HepG2 (cell line): Measurements from ENCODE around the gene HSPA1B. TPM values are rescaled to one million over a fixed set of nuclear protein-coding genes. Genes with fewer than 3 reads are reported as not detected.
A peak's percentile ranks its signal among the peaks of the same experiment; 100 is the strongest.

ENCODE experiments used
- ARID5B ChIP-seq: IDR thresholded peaks from 2 replicates; pipeline ENCODE4 v1.4.0; 2020; ENCODE audit warnings: mild to moderate bottlenecking, missing genetic modification reagents
- ATM ChIP-seq: fragments of 450-650 bp; IDR thresholded peaks from 2 replicates; pipeline ENCODE4 v1.7.1; 2017; ENCODE audit warnings: mild to moderate bottlenecking, borderline replicate concordance
- CCDC6 ChIP-seq: sonication (generic); formaldehyde crosslinking; IDR thresholded peaks from 2 replicates; pipeline ENCODE4 v1.8.1; 2022; ENCODE audit warnings: mild to moderate bottlenecking, missing genetic modification reagents, moderate library complexity
- CENPBD1 ChIP-seq: sonication (generic); formaldehyde crosslinking; IDR thresholded peaks from 2 replicates; pipeline ENCODE4 v1.8.0; 2022; ENCODE audit warnings: missing genetic modification reagents, low read depth, mild to moderate bottlenecking, borderline replicate concordance
- MNT ChIP-seq: fragments of 450-650 bp; IDR thresholded peaks from 2 replicates; pipeline ENCODE4 v1.6.1; 2016
- NAIF1 ChIP-seq: sonication (generic); formaldehyde crosslinking; IDR thresholded peaks from 2 replicates; pipeline ENCODE4 v1.5.0; 2020; ENCODE audit warnings: mild to moderate bottlenecking, missing genetic modification reagents, borderline replicate concordance
- POLR2G ChIP-seq: fragments of 200-400 bp; formaldehyde crosslinking; IDR thresholded peaks from 2 replicates; pipeline ENCODE4 v1.6.1; 2018; ENCODE audit warnings: mild to moderate bottlenecking, low read depth, low read length, moderate library complexity
- PRPF4 ChIP-seq: fragments of 200-400 bp; formaldehyde crosslinking; IDR thresholded peaks from 2 replicates; pipeline ENCODE4 v1.6.1; 2016; ENCODE audit warnings: low read length, low read depth; ENCODE audit not compliant: poor library complexity, severe bottlenecking
- RFX3 ChIP-seq: IDR thresholded peaks from 2 replicates; pipeline ENCODE4 v1.6.1; 2016; ENCODE audit warnings: missing biosample characterization, missing genetic modification reagents
- STAG1 ChIP-seq: sonication (generic); formaldehyde crosslinking; IDR thresholded peaks from 2 replicates; pipeline ENCODE4 v1.4.0; 2020; ENCODE audit warnings: missing genetic modification reagents
- THAP8 ChIP-seq: sonication (generic); formaldehyde crosslinking; IDR thresholded peaks from 2 replicates; pipeline ENCODE4 v1.5.1; 2020; ENCODE audit warnings: missing genetic modification reagents, mild to moderate bottlenecking, borderline replicate concordance
- TRAFD1 ChIP-seq: sonication (generic); formaldehyde crosslinking; IDR thresholded peaks from 2 replicates; pipeline ENCODE4 v1.5.1; 2020; ENCODE audit warnings: missing genetic modification reagents, mild to moderate bottlenecking, borderline replicate concordance
- ZNF12 ChIP-seq: sonication (generic); formaldehyde crosslinking; IDR thresholded peaks from 2 replicates; pipeline ENCODE4 v1.5.0; 2020; ENCODE audit warnings: missing genetic modification reagents
- ZNF124 ChIP-seq: sonication (generic); formaldehyde crosslinking; IDR thresholded peaks from 2 replicates; pipeline ENCODE4 v1.4.0; 2020; ENCODE audit warnings: missing genetic modification reagents
- ZNF17 ChIP-seq: sonication (generic); formaldehyde crosslinking; IDR thresholded peaks from 2 replicates; pipeline ENCODE4 v1.5.0; 2020; ENCODE audit warnings: mild to moderate bottlenecking, missing genetic modification reagents
- ZNF24 ChIP-seq: fragments of 450-650 bp; IDR thresholded peaks from 2 replicates; pipeline ENCODE4 v1.6.1; 2017; ENCODE audit warnings: antibody characterized with exemption, mild to moderate bottlenecking
- ZNF33B ChIP-seq: sonication (generic); formaldehyde crosslinking; IDR thresholded peaks from 2 replicates; pipeline ENCODE4 v1.5.1; 2020; ENCODE audit warnings: mild to moderate bottlenecking, missing genetic modification reagents
- ZNF343 ChIP-seq: sonication (generic); formaldehyde crosslinking; IDR thresholded peaks from 2 replicates; pipeline ENCODE4 v1.4.0; 2020; ENCODE audit warnings: mild to moderate bottlenecking, missing genetic modification reagents
- ZNF660 ChIP-seq: sonication (generic); formaldehyde crosslinking; IDR thresholded peaks from 2 replicates; pipeline ENCODE4 v1.5.1; 2020; ENCODE audit warnings: mild to moderate bottlenecking, low read depth, missing genetic modification reagents, borderline replicate concordance
- ZNF737 ChIP-seq: sonication (generic); formaldehyde crosslinking; IDR thresholded peaks from 2 replicates; pipeline ENCODE4 v1.5.0; 2020; ENCODE audit warnings: missing genetic modification reagents, mild to moderate bottlenecking, borderline replicate concordance
- ZNF747 ChIP-seq: sonication (generic); formaldehyde crosslinking; IDR thresholded peaks from 2 replicates; pipeline ENCODE4 v1.8.1; 2023; ENCODE audit warnings: missing genetic modification reagents, mild to moderate bottlenecking, borderline replicate concordance
- ZSCAN9 ChIP-seq: IDR thresholded peaks from 2 replicates; pipeline ENCODE4 v1.6.1; 2016; ENCODE audit warnings: borderline replicate concordance
- polyA plus RNA-seq, 8 experiments: library from polyadenylated mRNA; depleted of rRNA in 3 of 8; stranded (reverse) in 7 of 8; unstranded in 1 of 8; fragments of >200 nt; fragmentation: Illumina TruSeq in 4 of 8; extraction: Trizol in 4 of 8; gene quantifications; 2 replicates each; pipeline versions ENCODE4 v1.2.1 to v1.2.3, GENCODE V29; 2011 to 2016; ENCODE audit warnings: low read depth in 4 of 8, missing spikeins in 1 of 8, mixed read lengths in 1 of 8; ENCODE audit not compliant: insufficient read depth in 1 of 8
- total RNA-seq, 5 experiments: library from RNA; depleted of rRNA; stranded (reverse); fragments of >200 nt; fragmentation: Illumina TruSeq; extraction: Trizol; gene quantifications; 2 replicates each; pipeline ENCODE4 v1.2.3, GENCODE V29; 2016; ENCODE audit warnings: low read depth in 1 of 5

Gene HSPA1B
- total and polyA plus RNA-seq, 2 of the 13 experiments (the other 11 are each of a cell fraction or from before 2014, with no cell fraction given): 26.0 to 186 TPM

- TF ChIP-seq RFX3 (CRISPR knock-in tag) (no peak), ZNF737 (no peak), ZNF660 (no peak), ATM (no peak), ZSCAN9 (CRISPR knock-in tag) (no peak), TRAFD1 (CRISPR knock-in tag) (no peak), ZNF17 (CRISPR knock-in tag) (no peak), THAP8 (CRISPR knock-in tag) (no peak), ZNF33B (CRISPR knock-in tag) (no peak; the same call in 1 of the 2 replicates), NAIF1 (CRISPR knock-in tag) (no peak), ZNF343 (CRISPR knock-in tag) (peak; percentile 70; the same call in 1 of the 2 replicates), ZNF747 (CRISPR knock-in tag) (peak; percentile 87), CENPBD1 (CRISPR knock-in tag) (no peak; the same call in 1 of the 2 replicates), POLR2G (peak; percentile 64), ZNF124 (CRISPR knock-in tag) (no peak; the same call in 1 of the 2 replicates), ARID5B (CRISPR knock-in tag) (peak; percentile 60; the same call in 1 of the 2 replicates), PRPF4 (no peak), ZNF12 (CRISPR knock-in tag) (peak; percentile 25; the same call in 1 of the 2 replicates), CCDC6 (CRISPR knock-in tag) (peak; percentile 99), STAG1 (peak; percentile 89), ZNF24 (no peak), MNT (peak; percentile 81)
Observed at GRCh38 chr6:31795616-31796298, 31.8 kb upstream of the HSPA1B start, which contains the start of gene VARS1 (continued).
